HEK293 (cell line): ENCODE measurements around the gene ABHD11.

Experiments
- CTCF ChIA-PET: fragments of 350-600 bp; formaldehyde crosslinking; extraction: SDS; loops from one replicate; lab custom pipeline; 2021; ENCODE audit warnings: antibody characterized with exemption; lab: Yijun Ruan, JAX
- POLR2A ChIA-PET: fragments of 300-600 bp; formaldehyde crosslinking; extraction: SDS; loops from one replicate; lab custom pipeline; 2020; ENCODE audit warnings: antibody characterized with exemption, inconsistent platforms; lab: Yijun Ruan, JAX
- H3K27ac ChIP-seq: fragments of 200-500 bp; sonication (Bioruptor generic); 2 replicates; pipeline ENCODE4 v1.5.1; 2014; ENCODE audit warnings: low read depth, low read length, control low read depth, inconsistent platforms; ENCODE audit errors: extremely low read depth
- H3K36me3 ChIP-seq, 2 experiments: fragments of 200-500 bp in 1 of 2; sonication (Bioruptor generic) in 1 of 2; 1 replicate in 1 of 2; 2 replicates in 1 of 2; pipeline ENCODE4 v1.5.1; 2014 to 2017; ENCODE audit warnings: inconsistent platforms in 2 of 2, low read length in 2 of 2; ENCODE audit not compliant: control insufficient read depth in 2 of 2, insufficient read depth in 1 of 2
- H3K4me1 ChIP-seq: fragments of 200-500 bp; sonication (Bioruptor generic); 2 replicates; pipeline ENCODE4 v1.5.1; 2014; ENCODE audit warnings: mild to moderate bottlenecking, low read length, inconsistent platforms; ENCODE audit not compliant: control insufficient read depth, insufficient read depth
- H3K4me3 ChIP-seq: 2 replicates; pipeline ENCODE4 v1.5.1; 2011; ENCODE audit warnings: low read depth, mild to moderate bottlenecking, control low read depth, low read length, moderate library complexity
- H3K9me3 ChIP-seq: fragments of 200-500 bp; sonication (Bioruptor generic); 2 replicates; pipeline ENCODE4 v1.5.1; 2014; ENCODE audit warnings: low read depth, low read length, inconsistent platforms; ENCODE audit not compliant: control insufficient read depth, insufficient read depth
- EGR2 ChIP-seq: fragments of 450-650 bp; formaldehyde crosslinking; IDR thresholded peaks from 2 replicates; pipeline ENCODE4 v1.5.1; 2016; ENCODE audit warnings: low read depth, missing biosample characterization, missing genetic modification characterization
- SALL2 ChIP-seq: fragments of 450-650 bp; formaldehyde crosslinking; IDR thresholded peaks from 2 replicates; pipeline ENCODE4 v1.5.0; 2017; ENCODE audit warnings: missing biosample characterization, mild to moderate bottlenecking, missing genetic modification characterization, borderline replicate concordance
- SCRT2 ChIP-seq: fragments of 450-650 bp; formaldehyde crosslinking; IDR thresholded peaks from 2 replicates; pipeline ENCODE4 v1.5.1; 2016; ENCODE audit warnings: missing biosample characterization, missing genetic modification characterization
- ZBTB17 ChIP-seq: fragments of 450-650 bp; formaldehyde crosslinking; IDR thresholded peaks from 2 replicates; pipeline ENCODE4 v1.5.1; 2016; ENCODE audit warnings: missing biosample characterization, missing genetic modification characterization
- ZBTB48 ChIP-seq: fragments of 450-650 bp; formaldehyde crosslinking; IDR thresholded peaks from 2 replicates; pipeline ENCODE4 v1.5.1; 2016; ENCODE audit warnings: missing biosample characterization, missing genetic modification characterization
- ZEB2 ChIP-seq: fragments of 450-650 bp; formaldehyde crosslinking; IDR thresholded peaks from 2 replicates; pipeline ENCODE4 v1.5.1; 2016; ENCODE audit warnings: missing biosample characterization, missing genetic modification characterization
- ZNF133 ChIP-seq: fragments of 450-650 bp; formaldehyde crosslinking; IDR thresholded peaks from 2 replicates; pipeline ENCODE4 v1.5.1; 2016; ENCODE audit warnings: missing biosample characterization, missing genetic modification characterization
- ZNF335 ChIP-seq: fragments of 450-650 bp; formaldehyde crosslinking; conservative IDR thresholded peaks from 2 replicates; pipeline ENCODE4 v1.5.1; 2016; ENCODE audit warnings: missing biosample characterization, missing genetic modification characterization
- ZNF423 ChIP-seq: fragments of 450-650 bp; formaldehyde crosslinking; IDR thresholded peaks from 2 replicates; pipeline ENCODE4 v1.5.1; 2016; ENCODE audit warnings: missing biosample characterization, missing genetic modification characterization
- ZNF555 ChIP-seq: fragments of 450-650 bp; formaldehyde crosslinking; conservative IDR thresholded peaks from 2 replicates; pipeline ENCODE4 v1.5.1; 2017; ENCODE audit warnings: missing biosample characterization, mild to moderate bottlenecking, missing genetic modification characterization, inconsistent platforms
- ZNF629 ChIP-seq: fragments of 450-650 bp; formaldehyde crosslinking; IDR thresholded peaks from 2 replicates; pipeline ENCODE4 v1.5.1; 2017; ENCODE audit warnings: missing biosample characterization, missing genetic modification characterization
- TF ChIP-seq, protein P1 (sequence below): fragments of 450-650 bp; formaldehyde crosslinking; IDR thresholded peaks from 2 replicates; pipeline ENCODE4 v1.5.1; 2016; ENCODE audit warnings: missing biosample characterization, missing genetic modification characterization, low read depth
- TF ChIP-seq, protein P2 (sequence below): fragments of 450-650 bp; formaldehyde crosslinking; IDR thresholded peaks from 2 replicates; pipeline ENCODE4 v1.5.1; 2016; ENCODE audit warnings: missing biosample characterization, missing genetic modification characterization
- TF ChIP-seq, protein P3 (sequence below): fragments of 450-650 bp; formaldehyde crosslinking; IDR thresholded peaks from 2 replicates; pipeline ENCODE4 v1.5.0; 2017; ENCODE audit warnings: missing biosample characterization, missing genetic modification characterization, borderline replicate concordance
- TF ChIP-seq, protein P4 (sequence below): fragments of 450-650 bp; formaldehyde crosslinking; IDR thresholded peaks from 2 replicates; pipeline ENCODE4 v1.5.1; 2016; ENCODE audit warnings: missing biosample characterization, missing genetic modification characterization, borderline replicate concordance
- TF ChIP-seq, protein P5 (sequence below): IDR thresholded peaks from 2 replicates; pipeline ENCODE4 v1.6.1; 2011; ENCODE audit warnings: mild to moderate bottlenecking, low read depth, low read length, borderline replicate concordance
- TF ChIP-seq, protein P6 (sequence below): fragments of 450-650 bp; formaldehyde crosslinking; IDR thresholded peaks from 2 replicates; pipeline ENCODE4 v1.5.1; 2016; ENCODE audit warnings: missing biosample characterization, missing genetic modification characterization

The ABHD11 gene

DNA sequence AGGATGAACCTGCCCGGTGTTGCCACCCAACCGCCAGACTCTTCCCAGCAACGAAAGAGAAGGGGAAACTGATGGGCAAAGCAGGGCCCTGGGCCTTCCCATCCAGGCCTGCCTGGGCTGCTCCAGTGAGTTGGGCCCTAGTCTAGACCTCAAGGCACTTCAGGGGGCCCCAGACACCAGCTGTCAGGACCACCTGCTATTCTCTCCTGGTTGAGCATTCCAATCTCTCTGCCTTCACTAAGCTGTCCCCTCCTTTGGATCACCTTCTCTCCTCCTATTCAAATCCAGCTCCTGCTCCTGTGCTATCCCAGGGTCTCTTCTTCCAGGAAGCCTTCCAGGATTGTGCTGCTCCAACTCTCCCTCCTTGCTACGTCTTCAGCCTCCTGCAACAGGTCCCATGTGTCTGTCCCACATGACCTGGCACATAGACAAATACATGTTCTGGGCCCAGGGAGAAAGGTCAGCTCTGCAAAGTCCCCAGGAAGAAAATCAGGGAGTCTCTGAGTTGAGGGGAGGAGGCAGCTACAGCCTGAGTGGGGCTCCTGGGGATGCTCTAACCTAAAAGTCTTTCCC lies 22.2 kb downstream of the ABHD11 start:
- Histone ChIP-seq H3K4me1 (peaks cover 18% of the 10 kb centered on the region), H3K27ac (peak overlapping the region; percentile 6), H3K36me3 (no peaks in the 10 kb centered on the region; a peak in 1 of 3 replicates), H3K4me3 (no peak overlapping the region), H3K9me3 (no peaks in the 10 kb centered on the region)
- TF ChIP-seq, protein P1, sequence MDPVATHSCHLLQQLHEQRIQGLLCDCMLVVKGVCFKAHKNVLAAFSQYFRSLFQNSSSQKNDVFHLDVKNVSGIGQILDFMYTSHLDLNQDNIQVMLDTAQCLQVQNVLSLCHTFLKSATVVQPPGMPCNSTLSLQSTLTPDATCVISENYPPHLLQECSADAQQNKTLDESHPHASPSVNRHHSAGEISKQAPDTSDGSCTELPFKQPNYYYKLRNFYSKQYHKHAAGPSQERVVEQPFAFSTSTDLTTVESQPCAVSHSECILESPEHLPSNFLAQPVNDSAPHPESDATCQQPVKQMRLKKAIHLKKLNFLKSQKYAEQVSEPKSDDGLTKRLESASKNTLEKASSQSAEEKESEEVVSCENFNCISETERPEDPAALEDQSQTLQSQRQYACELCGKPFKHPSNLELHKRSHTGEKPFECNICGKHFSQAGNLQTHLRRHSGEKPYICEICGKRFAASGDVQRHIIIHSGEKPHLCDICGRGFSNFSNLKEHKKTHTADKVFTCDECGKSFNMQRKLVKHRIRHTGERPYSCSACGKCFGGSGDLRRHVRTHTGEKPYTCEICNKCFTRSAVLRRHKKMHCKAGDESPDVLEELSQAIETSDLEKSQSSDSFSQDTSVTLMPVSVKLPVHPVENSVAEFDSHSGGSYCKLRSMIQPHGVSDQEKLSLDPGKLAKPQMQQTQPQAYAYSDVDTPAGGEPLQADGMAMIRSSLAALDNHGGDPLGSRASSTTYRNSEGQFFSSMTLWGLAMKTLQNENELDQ, result no peak
- peak; percentile 78 for TF ChIP-seq SCRT2
- ChIA-PET POLR2A (interaction anchor here (0.5 to 2.3 kb wide), 10 partner anchors 12 to 194 kb away, joined by 3 to 12 read pairs (median 4); partner anchors contain the start of genes ABHD11, BAZ1B and BUD23), CTCF (interaction anchor here (2.0 to 3.5 kb wide), 2 partner anchors 9 to 109 kb away, joined by 15 to 17 read pairs; no protein-coding TSS in a partner anchor)

DNA sequence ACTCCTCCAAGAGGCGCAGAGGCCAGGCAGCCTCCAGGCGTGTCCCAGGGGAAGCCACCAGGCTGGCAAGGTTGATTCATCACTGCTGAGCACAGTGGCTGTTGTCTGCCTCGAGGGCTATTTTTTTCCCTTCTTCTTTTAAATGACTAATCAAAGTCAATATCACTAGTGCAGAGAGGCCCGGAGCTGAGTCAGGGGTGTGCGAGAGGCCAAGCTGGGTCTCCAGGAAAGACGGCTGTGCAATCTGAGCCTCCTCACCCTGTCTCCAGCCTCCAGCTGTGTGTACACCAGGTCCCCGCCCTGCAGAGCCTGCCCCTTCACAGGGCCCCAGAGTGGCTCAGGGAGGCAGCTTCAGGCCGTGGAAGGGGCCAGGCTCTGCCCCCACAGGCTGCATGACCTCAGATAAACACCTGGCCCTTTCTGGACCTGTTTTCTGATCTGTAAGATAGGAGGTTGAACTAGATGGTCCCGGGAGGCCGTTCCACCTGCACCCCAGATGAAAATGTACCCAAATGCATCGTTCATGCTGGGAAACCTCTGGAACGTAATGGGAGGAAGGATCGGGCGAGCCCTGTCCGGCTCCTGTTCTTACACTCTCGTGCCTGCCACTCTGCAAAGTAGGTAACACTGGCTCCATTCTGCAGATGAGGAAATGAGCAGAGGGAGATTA lies 22.8 kb downstream of the ABHD11 start:
- CTCF ChIA-PET, result interaction anchor here (0.6 to 3.5 kb wide), 4 partner anchors 10 to 181 kb away, joined by 3 to 17 read pairs (median 9); no protein-coding TSS in a partner anchor
- POLR2A ChIA-PET, result interaction anchor here (0.6 to 2.3 kb wide), 8 partner anchors 12 to 285 kb away, joined by 3 to 12 read pairs (median 4); partner anchors contain the start of genes ABHD11, BAZ1B and BUD23
- TF ChIP-seq ZBTB48 (tag by site-specific recombination) (peak; percentile 75), EGR2 (tag by site-specific recombination) (no peak), ZNF629 (tag by site-specific recombination) (peak; percentile 84), SALL2 (tag by site-specific recombination) (no peak), ZNF335 (no peak), ZEB2 (tag by site-specific recombination) (peak; percentile 88), ZNF133 (tag by site-specific recombination) (no peak), ZNF555 (tag by site-specific recombination) (no peak), ZBTB17 (tag by site-specific recombination) (peak; percentile 8), ZNF423 (tag by site-specific recombination) (0 out of 2 replicates have a peak, but pooled peaks have one; percentile 33)
- TF ChIP-seq, protein P2, sequence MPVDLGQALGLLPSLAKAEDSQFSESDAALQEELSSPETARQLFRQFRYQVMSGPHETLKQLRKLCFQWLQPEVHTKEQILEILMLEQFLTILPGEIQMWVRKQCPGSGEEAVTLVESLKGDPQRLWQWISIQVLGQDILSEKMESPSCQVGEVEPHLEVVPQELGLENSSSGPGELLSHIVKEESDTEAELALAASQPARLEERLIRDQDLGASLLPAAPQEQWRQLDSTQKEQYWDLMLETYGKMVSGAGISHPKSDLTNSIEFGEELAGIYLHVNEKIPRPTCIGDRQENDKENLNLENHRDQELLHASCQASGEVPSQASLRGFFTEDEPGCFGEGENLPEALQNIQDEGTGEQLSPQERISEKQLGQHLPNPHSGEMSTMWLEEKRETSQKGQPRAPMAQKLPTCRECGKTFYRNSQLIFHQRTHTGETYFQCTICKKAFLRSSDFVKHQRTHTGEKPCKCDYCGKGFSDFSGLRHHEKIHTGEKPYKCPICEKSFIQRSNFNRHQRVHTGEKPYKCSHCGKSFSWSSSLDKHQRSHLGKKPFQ (tag by site-specific recombination), result no peak
- TF ChIP-seq, protein P3, sequence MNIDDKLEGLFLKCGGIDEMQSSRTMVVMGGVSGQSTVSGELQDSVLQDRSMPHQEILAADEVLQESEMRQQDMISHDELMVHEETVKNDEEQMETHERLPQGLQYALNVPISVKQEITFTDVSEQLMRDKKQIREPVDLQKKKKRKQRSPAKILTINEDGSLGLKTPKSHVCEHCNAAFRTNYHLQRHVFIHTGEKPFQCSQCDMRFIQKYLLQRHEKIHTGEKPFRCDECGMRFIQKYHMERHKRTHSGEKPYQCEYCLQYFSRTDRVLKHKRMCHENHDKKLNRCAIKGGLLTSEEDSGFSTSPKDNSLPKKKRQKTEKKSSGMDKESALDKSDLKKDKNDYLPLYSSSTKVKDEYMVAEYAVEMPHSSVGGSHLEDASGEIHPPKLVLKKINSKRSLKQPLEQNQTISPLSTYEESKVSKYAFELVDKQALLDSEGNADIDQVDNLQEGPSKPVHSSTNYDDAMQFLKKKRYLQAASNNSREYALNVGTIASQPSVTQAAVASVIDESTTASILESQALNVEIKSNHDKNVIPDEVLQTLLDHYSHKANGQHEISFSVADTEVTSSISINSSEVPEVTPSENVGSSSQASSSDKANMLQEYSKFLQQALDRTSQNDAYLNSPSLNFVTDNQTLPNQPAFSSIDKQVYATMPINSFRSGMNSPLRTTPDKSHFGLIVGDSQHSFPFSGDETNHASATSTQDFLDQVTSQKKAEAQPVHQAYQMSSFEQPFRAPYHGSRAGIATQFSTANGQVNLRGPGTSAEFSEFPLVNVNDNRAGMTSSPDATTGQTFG (tag by site-specific recombination), result no peak
- TF ChIP-seq, protein P4, sequence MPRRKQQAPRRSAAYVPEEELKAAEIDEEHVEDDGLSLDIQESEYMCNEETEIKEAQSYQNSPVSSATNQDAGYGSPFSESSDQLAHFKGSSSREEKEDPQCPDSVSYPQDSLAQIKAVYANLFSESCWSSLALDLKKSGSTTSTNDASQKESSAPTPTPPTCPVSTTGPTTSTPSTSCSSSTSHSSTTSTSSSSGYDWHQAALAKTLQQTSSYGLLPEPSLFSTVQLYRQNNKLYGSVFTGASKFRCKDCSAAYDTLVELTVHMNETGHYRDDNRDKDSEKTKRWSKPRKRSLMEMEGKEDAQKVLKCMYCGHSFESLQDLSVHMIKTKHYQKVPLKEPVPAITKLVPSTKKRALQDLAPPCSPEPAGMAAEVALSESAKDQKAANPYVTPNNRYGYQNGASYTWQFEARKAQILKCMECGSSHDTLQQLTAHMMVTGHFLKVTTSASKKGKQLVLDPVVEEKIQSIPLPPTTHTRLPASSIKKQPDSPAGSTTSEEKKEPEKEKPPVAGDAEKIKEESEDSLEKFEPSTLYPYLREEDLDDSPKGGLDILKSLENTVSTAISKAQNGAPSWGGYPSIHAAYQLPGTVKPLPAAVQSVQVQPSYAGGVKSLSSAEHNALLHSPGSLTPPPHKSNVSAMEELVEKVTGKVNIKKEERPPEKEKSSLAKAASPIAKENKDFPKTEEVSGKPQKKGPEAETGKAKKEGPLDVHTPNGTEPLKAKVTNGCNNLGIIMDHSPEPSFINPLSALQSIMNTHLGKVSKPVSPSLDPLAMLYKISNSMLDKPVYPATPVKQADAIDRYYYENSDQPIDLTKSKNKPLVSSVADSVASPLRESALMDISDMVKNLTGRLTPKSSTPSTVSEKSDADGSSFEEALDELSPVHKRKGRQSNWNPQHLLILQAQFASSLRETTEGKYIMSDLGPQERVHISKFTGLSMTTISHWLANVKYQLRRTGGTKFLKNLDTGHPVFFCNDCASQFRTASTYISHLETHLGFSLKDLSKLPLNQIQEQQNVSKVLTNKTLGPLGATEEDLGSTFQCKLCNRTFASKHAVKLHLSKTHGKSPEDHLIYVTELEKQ (tag by site-specific recombination), result no peak
- TF ChIP-seq, protein P5, sequence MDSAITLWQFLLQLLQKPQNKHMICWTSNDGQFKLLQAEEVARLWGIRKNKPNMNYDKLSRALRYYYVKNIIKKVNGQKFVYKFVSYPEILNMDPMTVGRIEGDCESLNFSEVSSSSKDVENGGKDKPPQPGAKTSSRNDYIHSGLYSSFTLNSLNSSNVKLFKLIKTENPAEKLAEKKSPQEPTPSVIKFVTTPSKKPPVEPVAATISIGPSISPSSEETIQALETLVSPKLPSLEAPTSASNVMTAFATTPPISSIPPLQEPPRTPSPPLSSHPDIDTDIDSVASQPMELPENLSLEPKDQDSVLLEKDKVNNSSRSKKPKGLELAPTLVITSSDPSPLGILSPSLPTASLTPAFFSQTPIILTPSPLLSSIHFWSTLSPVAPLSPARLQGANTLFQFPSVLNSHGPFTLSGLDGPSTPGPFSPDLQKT, result no peak
- TF ChIP-seq, protein P6, sequence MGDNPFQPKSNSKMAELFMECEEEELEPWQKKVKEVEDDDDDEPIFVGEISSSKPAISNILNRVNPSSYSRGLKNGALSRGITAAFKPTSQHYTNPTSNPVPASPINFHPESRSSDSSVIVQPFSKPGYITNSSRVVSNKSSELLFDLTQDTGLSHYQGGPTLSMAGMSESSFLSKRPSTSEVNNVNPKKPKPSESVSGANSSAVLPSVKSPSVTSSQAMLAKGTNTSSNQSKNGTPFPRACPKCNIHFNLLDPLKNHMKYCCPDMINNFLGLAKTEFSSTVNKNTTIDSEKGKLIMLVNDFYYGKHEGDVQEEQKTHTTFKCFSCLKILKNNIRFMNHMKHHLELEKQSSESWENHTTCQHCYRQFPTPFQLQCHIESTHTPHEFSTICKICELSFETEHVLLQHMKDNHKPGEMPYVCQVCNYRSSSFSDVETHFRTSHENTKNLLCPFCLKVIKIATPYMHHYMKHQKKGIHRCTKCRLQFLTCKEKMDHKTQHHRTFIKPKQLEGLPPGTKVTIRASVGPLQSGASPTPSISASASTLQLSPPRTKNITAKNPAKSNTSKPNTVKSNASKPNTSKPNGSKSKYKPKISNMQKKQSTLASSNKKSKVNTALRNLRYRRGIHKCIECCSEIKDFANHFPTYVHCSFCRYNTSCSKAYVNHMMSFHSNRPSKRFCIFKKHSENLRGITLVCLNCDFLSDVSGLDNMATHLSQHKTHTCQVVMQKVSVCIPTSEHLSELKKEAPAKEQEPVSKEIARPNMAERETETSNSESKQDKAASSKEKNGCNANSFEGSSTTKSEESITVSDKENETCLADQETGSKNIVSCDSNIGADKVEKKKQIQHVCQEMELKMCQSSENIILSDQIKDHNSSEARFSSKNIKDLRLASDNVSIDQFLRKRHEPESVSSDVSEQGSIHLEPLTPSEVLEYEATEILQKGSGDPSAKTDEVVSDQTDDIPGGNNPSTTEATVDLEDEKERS (tag by site-specific recombination), result no peak

More for the DNA sequence above, 22.8 kb downstream of the ABHD11 start:
- Histone ChIP-seq H3K36me3 (no peaks in the 10 kb centered on the region; a peak in 1 of 3 replicates), H3K4me3 (no peak overlapping the region), H3K4me1 (peaks cover 18% of the 10 kb centered on the region), H3K9me3 (no peaks in the 10 kb centered on the region), H3K27ac (peak overlapping the region; percentile 6)
